Measurements from ENCODE around the gene MYO5B. TPM values are rescaled to one million over a fixed set of nuclear protein-coding genes. Genes with fewer than 3 reads are reported as not detected.

The MYO5B gene
- total RNA-seq, 1 experiment from 2014 or later: 3.7 TPM

DNA sequence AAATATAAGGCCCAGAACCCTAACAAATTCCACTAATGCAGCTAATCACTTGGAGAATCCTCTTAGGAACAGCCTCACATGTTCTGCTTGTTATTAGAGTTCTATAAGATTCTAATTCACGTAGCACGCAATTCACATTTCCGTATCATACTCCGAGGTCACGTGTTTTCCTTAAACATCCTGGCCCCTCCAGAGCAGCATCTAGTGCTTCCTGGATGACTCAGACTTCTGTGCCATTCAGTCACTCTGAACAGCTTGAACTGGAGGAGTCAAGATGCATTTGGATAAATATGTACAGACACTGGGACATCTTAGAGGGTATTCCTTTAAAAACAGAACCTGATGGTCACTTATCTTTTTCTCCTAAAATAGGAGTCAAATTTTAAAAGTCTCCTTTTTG lies 156.5 kb downstream of the MYO5B start:
- no peaks in the 10 kb centered on the region for H3K36me3 ChIP-seq (replicated peaks; ENCODE audit: control insufficient read depth, insufficient read depth, low read length)
- H3K4me3 ChIP-seq (ENCODE audit: insufficient read depth, low read depth, low read length): no peak overlapping the region
- DNase-seq: no peak
- H3K27me3 ChIP-seq (ENCODE audit: control insufficient read depth, insufficient read depth, low read length): no peaks in the 10 kb centered on the region

DNA sequence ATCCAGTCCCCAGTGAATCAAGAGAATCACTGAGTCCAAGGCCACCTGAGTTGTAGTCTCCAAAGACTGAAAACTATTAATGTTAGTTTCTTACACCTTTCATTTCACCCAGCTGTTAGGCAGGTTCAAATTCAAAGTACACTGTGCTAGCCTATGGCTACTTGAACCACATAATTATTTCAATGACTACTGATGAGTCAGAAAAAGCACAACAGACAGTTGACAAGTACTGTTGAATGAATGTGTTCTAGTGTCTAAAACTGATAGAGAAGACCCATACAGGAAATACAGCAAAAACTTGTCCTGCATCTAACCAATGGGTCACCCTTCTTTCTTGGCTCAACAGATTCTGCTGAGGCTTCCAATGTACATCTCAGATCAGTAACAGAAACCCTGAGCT lies 160.9 kb downstream of the MYO5B start:
- no peak overlapping the region for H3K4me3 ChIP-seq (ENCODE audit: insufficient read depth, low read depth, low read length)
- no peaks in the 10 kb centered on the region for H3K36me3 ChIP-seq (replicated peaks; ENCODE audit: control insufficient read depth, insufficient read depth, low read length)
- DNase-seq: no peak
- H3K27me3 ChIP-seq (ENCODE audit: control insufficient read depth, insufficient read depth, low read length): no peaks in the 10 kb centered on the region; the same call in 1 of the 2 replicates

DNA sequence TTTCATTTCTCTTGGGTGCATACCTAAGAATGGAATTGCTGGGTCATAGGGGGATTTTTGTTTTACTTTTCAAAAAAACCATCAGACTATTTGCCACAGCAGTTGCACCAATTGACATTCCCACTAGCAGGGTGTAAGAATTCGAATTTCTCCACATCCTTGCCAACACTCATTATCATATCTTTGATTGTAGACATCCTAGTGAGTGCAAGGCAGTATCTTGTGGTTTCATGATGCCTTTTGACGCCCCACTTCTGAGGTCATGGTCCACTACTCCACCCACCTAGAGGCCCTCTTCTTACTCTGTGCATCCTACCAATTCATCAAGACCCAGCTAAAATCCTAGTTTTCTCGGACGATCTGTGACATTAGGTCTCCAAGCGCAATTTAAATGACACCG lies 161.9 kb downstream of the MYO5B start:
- no peak for DNase-seq
- H3K4me3 ChIP-seq (ENCODE audit: insufficient read depth, low read depth, low read length): no peak overlapping the region
- H3K36me3 ChIP-seq (replicated peaks; ENCODE audit: control insufficient read depth, insufficient read depth, low read length): no peaks in the 10 kb centered on the region
- no peaks in the 10 kb centered on the region; the same call in 1 of the 2 replicates for H3K27me3 ChIP-seq (ENCODE audit: control insufficient read depth, insufficient read depth, low read length)

DNA sequence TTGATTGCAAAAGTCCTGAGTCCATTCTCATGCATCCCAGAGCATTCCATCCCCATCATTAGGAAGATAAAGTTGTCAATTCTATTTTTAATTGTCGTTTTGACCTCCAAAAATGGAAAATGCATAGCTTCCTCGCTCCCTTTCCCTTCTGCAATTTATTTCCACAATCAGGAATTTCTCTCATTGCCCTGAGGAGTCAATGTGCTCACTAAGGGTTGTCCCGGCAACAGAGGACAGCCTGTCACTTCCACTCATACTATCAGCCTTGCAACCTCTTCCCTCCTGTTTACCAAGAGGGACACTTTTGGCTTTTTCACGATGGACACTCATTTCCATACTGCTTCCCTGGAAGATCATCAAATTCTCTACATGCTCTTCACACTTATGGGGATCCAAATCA lies 164.8 kb downstream of the MYO5B start:
- no peak for DNase-seq
- Histone ChIP-seq H3K4me3 (ENCODE audit: insufficient read depth, low read depth, low read length) (no peak overlapping the region), H3K27me3 (ENCODE audit: control insufficient read depth, insufficient read depth, low read length) (no peaks in the 10 kb centered on the region; the same call in 1 of the 2 replicates)

DNA sequence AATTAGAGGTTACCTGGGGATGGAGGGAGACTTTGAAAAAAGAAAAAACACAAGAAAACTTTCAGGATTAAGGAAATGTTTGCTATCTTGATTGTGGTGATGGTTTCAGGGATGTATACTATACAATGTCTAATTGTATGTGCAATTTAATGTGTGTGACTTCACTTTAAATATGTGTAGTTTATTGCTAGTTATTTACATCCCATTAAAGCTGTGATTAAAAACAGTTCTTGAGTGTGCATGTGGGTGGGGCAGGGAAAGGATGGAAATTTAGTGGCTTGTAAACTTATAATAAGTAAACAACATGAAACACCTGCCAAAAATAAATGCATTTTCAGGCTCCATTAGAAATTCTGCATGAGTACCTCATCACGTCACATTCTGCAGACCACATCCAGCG lies 167.0 kb downstream of the MYO5B start:
- Histone ChIP-seq H3K36me3 (replicated peaks; ENCODE audit: control insufficient read depth, insufficient read depth, low read length) (no peaks in the 10 kb centered on the region), H3K4me3 (ENCODE audit: insufficient read depth, low read depth, low read length) (no peak overlapping the region), H3K27me3 (ENCODE audit: control insufficient read depth, insufficient read depth, low read length) (no peaks in the 10 kb centered on the region; the same call in 1 of the 2 replicates)
- DNase-seq: no peak

More for the DNA sequence above, 164.8 kb downstream of the MYO5B start:
- H3K36me3 ChIP-seq (replicated peaks; ENCODE audit: control insufficient read depth, insufficient read depth, low read length): no peaks in the 10 kb centered on the region

DNA sequence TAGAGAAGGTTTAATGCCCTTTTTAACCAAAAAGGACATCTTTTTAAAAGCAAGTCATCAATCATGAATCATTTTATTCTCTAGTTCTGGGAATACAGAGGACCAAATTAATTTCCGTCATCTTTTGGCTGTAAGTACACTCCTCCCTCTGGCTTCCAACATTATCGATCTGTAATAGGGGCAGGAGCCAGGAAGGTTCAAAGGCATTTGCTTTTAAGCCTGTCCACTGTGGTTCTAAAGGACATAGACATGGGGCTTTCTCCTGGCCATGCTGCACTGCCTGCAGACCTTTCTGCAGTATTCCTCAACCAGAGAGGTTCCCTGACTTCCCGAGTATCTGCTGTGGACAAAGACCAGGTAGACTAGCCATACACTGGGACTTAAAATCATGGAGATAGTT lies 170.5 kb downstream of the MYO5B start:
- Histone ChIP-seq H3K27me3 (ENCODE audit: control insufficient read depth, insufficient read depth, low read length) (no peaks in the 10 kb centered on the region), H3K4me3 (ENCODE audit: insufficient read depth, low read depth, low read length) (no peak overlapping the region), H3K36me3 (replicated peaks; ENCODE audit: control insufficient read depth, insufficient read depth, low read length) (no peaks in the 10 kb centered on the region)
- no peak for DNase-seq

DNA sequence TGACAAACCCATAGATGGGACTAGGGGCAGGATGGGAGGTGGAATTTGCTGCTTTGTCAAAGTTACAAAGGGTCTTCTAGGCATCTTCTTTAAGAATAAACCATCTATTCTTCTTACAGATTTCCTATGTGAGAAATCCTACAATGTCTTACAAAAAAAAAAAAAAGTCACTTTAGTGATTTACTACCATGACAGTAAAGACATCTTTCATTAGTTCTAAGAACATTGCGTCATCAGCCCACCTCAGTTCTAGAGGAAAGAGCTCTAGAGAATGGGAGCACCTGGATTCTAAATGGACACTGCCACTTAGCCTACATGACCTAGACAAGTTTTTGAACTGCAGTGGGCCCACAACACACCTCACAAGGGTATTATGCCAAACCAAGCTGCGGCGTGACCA lies 172.0 kb downstream of the MYO5B start:
- no peaks in the 10 kb centered on the region for H3K27me3 ChIP-seq (ENCODE audit: control insufficient read depth, insufficient read depth, low read length)
- DNase-seq: no peak
- no peaks in the 10 kb centered on the region for H3K36me3 ChIP-seq (replicated peaks; ENCODE audit: control insufficient read depth, insufficient read depth, low read length)
- H3K4me3 ChIP-seq (ENCODE audit: insufficient read depth, low read depth, low read length): no peak overlapping the region

DNA sequence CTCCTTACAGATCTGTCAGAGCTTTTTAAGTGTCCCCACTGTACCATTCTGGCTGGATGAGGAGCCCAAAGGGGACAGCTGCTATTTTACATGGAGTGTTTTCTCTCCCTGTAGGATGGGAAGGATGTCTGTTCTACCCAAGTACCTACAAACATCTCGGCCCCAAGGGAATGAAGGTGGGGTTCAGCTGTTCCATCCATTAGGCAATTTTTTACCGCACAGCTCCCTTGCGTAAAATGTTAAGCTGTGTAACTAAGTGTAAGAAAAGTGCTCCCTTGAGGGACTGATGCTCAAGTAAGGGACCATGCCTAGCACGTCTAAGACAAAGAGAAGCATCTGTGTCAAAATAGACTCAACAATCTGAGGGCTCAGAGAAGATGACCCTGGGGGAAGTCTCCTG lies 180.3 kb downstream of the MYO5B start:
- no peak for DNase-seq
- no peaks in the 10 kb centered on the region for H3K27me3 ChIP-seq (ENCODE audit: control insufficient read depth, insufficient read depth, low read length)
- H3K36me3 ChIP-seq (replicated peaks; ENCODE audit: control insufficient read depth, insufficient read depth, low read length): no peaks in the 10 kb centered on the region
- no peak overlapping the region for H3K4me3 ChIP-seq (ENCODE audit: insufficient read depth, low read depth, low read length)

DNA sequence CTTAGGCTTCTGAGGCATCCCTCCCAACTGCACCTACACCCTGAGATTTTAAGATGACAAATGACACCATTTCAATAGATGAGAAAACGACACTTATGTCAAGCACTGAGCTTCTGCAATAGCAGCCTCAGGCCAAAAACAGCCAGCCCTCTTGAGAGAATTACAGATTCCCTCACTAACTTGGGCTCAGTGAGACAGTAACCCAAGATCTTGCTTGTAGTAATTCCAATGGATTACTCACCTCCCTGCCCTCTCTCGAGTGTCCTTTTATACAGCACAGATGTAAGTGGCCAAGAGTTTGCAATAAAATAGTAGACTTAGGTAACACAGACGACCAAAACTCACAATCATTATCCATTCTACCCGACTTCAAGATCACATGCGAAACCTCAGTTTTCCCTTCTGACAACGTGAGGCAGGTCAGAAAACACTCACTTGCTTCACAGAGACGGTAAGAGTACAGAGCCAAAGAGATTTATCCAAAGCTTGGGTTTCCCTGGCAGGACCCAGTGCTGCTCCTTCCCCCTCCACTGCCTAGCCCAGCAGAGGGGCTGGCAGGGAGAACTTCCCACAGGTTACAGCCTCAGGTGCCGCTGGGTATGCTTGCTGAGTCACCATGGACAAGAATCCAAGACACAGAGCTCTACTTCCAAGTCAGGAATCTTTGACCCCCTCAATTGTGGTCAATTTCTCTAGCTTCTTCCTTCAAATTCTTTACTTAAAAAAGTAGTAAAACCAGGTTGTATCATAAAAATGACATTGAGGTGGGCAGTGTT lies 181.4 kb downstream of the MYO5B start:
- Histone ChIP-seq H3K4me3 (ENCODE audit: insufficient read depth, low read depth, low read length) (no peak overlapping the region), H3K27me3 (ENCODE audit: control insufficient read depth, insufficient read depth, low read length) (no peaks in the 10 kb centered on the region), H3K36me3 (replicated peaks; ENCODE audit: control insufficient read depth, insufficient read depth, low read length) (no peaks in the 10 kb centered on the region)
- no peak for DNase-seq

DNA sequence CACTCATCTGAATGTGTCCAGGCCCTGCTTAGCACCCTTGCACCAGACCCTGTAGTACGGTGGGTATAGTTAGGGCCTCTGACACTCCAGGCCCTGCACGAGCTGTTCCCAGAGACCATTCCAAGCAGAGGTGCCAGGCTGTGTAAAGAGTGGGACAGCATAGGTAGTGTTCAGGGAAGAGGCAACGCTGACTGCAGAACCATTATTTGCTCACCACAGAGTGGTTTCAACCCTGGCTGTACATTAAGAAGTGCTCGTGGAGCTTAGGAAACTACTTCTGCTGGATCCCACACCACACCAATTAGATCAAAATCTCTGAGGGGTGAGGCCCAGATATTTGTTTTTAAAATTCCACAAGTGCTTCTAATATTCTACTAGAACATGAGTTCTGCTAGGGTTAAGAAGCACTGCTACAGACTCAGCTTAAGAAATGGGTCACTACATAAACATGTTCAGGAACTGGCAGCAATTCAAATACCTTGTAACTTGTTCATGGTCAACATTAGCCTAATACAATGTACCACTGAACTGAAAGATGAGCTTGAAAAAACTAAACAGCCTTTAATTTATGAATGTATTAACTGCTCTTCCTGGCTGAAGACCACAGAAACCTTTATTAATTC lies 183.0 kb downstream of the MYO5B start:
- H3K27me3 ChIP-seq (ENCODE audit: control insufficient read depth, insufficient read depth, low read length): no peaks in the 10 kb centered on the region
- no peak overlapping the region for H3K4me3 ChIP-seq (ENCODE audit: insufficient read depth, low read depth, low read length)
- DNase-seq: no peak
- no peaks in the 10 kb centered on the region for H3K36me3 ChIP-seq (replicated peaks; ENCODE audit: control insufficient read depth, insufficient read depth, low read length)

DNA sequence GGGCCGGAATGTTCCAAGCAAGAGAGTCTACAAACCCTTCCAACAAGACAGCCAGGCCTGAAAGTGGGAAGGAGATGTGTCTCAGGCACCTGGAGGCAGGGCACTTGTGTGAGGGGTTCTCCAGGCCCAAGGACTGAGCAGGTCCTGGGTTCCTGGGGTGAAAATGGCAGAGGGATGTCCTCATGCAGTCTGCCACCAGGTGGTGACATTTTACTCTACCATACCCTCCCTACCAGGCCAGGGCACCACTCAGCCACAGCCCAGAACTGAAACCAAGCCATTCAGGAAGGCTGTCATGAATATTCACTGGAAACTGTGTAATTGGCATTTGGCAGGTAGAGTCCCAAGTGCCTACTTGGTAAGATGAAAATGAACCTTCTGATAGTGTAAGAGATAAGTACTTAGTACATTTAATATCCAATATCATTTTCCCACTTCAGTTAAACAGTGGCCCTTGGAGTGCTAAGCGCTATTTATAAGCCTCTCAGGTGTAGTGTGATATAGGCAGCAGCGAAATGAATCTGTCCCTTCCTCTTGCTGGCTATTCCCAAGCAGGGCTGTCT lies 185.1 kb downstream of the MYO5B start:
- DNase-seq: peak; percentile 67
- H3K27me3 ChIP-seq (ENCODE audit: control insufficient read depth, insufficient read depth, low read length): no peaks in the 10 kb centered on the region
- H3K36me3 ChIP-seq (replicated peaks; ENCODE audit: control insufficient read depth, insufficient read depth, low read length): no peaks in the 10 kb centered on the region
- no peak overlapping the region for H3K4me3 ChIP-seq (ENCODE audit: insufficient read depth, low read depth, low read length)

DNA sequence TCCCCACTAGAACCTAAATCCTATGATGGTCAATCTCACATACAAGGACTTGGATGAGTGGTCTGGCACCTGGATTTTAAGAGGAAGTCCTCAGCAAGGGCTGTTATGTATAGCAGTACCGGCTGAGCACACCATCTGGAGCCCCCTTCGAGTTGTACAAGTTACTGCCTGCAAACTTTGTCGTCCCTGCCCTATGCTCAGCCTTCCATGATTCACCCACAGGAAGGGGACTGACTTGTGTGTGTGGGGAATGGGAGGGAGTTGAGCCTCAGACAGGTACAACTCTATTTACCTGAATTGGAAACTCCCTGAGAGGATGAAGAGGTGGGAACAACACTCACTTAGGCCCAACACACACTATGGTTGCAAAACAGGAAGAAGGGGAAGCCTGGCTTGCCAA lies 186.6 kb downstream of the MYO5B start:
- Histone ChIP-seq H3K27me3 (ENCODE audit: control insufficient read depth, insufficient read depth, low read length) (no peaks in the 10 kb centered on the region), H3K36me3 (replicated peaks; ENCODE audit: control insufficient read depth, insufficient read depth, low read length) (no peaks in the 10 kb centered on the region), H3K4me3 (ENCODE audit: insufficient read depth, low read depth, low read length) (no peak overlapping the region)
- no peak for DNase-seq

DNA sequence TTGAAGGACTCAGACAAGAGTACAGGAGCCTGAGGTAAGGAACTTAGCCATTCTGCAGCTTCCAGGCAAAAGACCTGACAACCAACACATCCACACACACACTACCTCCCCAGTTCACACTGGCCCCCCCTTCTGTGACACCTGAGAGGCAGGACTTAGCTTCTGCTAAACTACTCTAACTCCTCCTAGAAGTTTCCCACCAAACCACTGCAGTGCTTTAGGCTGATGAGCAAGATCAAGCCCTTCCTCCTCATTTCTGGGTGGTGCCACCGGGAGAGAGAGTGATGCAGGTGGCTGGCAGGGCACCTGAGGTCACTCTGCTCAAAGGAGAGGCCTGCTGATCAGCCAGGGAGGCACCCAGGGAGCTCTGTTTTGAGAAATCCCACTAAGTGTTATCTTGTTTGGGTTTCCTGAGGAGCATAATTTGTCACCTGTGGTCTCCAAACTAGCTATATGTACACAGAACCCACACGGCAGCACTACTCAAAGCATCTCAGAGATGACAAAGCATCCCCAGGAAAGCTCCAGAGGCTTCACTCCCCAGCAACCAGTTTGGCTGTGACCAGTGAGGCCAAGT lies 188.4 kb downstream of the MYO5B start:
- no peak for DNase-seq
- H3K27me3 ChIP-seq (ENCODE audit: control insufficient read depth, insufficient read depth, low read length): no peaks in the 10 kb centered on the region
- H3K4me3 ChIP-seq (ENCODE audit: insufficient read depth, low read depth, low read length): no peak overlapping the region
- no peaks in the 10 kb centered on the region for H3K36me3 ChIP-seq (replicated peaks; ENCODE audit: control insufficient read depth, insufficient read depth, low read length)

DNA sequence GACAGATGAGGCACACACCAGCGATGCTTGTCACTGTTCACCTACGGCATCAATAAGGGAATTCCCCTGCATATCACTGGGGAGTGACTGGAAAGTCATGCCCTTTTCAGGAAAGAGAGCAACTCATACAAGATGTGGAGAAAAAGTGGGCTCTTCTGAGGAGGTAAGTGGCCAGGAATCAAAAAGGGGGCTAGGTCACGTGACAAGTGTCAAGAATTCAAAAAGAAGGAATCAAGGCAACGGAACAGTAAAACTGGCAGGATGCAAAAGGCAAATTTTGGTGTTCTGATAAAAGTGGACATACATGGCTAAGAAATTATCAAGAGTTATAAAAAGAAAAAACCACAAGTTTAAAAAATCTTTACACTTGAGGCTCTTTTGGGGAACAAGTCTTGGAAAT lies 190.9 kb downstream of the MYO5B start:
- DNase-seq: no peak
- no peaks in the 10 kb centered on the region for H3K27me3 ChIP-seq (ENCODE audit: control insufficient read depth, insufficient read depth, low read length)
- no peak overlapping the region for H3K4me3 ChIP-seq (ENCODE audit: insufficient read depth, low read depth, low read length)
- no peaks in the 10 kb centered on the region for H3K36me3 ChIP-seq (replicated peaks; ENCODE audit: control insufficient read depth, insufficient read depth, low read length)

DNA sequence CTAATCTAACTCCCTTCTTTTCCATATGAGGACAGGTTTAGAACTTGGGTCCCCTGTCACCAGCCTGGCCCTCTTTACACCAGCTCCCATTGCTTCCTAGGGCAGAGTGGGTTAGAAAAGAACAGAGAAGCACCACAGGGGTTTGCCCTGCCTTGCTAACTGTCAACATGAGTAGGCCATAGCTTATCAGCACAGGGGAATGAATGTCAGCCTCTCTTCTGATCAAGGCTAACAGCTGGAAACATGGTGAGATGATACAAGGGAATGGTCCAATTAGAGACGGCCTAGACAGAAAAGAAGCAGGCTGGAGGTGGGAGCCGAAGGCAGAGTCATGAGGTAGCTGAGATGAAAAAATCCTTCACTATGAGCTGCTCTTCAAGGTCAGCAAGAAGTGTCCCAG lies 192.2 kb downstream of the MYO5B start:
- no peaks in the 10 kb centered on the region for H3K36me3 ChIP-seq (replicated peaks; ENCODE audit: control insufficient read depth, insufficient read depth, low read length)
- H3K27me3 ChIP-seq (ENCODE audit: control insufficient read depth, insufficient read depth, low read length): no peaks in the 10 kb centered on the region

More for the DNA sequence above, 192.2 kb downstream of the MYO5B start:
- no peak overlapping the region for H3K4me3 ChIP-seq (ENCODE audit: insufficient read depth, low read depth, low read length)
- DNase-seq: no peak
